ENCODE data around the gene ARID3A.

DNA sequence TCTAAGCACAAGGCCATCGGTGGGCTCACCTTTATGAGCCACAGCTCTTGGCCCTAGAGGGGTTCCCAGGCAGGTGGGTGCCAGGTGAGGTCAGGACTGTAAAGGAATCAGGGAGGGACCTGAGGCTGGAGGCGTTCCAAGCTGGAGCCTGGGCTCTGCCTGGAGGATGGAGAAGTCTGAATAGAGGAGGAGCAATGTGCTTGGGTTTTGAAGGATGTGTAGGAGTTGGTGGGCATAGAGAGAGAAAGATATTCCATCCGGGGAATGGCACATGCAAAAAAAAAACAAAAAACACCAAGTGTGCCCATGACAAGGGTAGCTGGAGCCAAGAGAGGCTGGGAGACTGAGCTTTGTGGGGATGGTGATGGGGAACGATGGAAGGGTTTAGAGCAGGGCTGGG is 76.8 kb downstream of the ARID3A start:
- TF ChIP-seq, protein P1, sequence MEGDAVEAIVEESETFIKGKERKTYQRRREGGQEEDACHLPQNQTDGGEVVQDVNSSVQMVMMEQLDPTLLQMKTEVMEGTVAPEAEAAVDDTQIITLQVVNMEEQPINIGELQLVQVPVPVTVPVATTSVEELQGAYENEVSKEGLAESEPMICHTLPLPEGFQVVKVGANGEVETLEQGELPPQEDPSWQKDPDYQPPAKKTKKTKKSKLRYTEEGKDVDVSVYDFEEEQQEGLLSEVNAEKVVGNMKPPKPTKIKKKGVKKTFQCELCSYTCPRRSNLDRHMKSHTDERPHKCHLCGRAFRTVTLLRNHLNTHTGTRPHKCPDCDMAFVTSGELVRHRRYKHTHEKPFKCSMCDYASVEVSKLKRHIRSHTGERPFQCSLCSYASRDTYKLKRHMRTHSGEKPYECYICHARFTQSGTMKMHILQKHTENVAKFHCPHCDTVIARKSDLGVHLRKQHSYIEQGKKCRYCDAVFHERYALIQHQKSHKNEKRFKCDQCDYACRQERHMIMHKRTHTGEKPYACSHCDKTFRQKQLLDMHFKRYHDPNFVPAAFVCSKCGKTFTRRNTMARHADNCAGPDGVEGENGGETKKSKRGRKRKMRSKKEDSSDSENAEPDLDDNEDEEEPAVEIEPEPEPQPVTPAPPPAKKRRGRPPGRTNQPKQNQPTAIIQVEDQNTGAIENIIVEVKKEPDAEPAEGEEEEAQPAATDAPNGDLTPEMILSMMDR (IDR thresholded peaks at IDR 0.05; ENCODE audit: insufficient read depth, low read depth, low read length) = no peak
- TF ChIP-seq EZH2 (IDR thresholded peaks at IDR 0.05; ENCODE audit: insufficient read depth, low read length) = no peak

Data from astrocyte (in vitro differentiated cells and primary cell).